HG03025 (cell line): ENCODE results near the gene TMUB1.

Experiments
- ATAC-seq: cut with Tn5 transposase; IDR thresholded peaks from one replicate; pipeline ENCODE4 v1.9.1; 2021; ENCODE audit warnings: mild to moderate bottlenecking, moderate library complexity; ENCODE audit not compliant: unreplicated experiment, low FRiP score

TMUB1 gene

GRCh38 chr7:151035902-151036301, 47.4 kb downstream of the TMUB1 start:
- no peak for ATAC-seq

- ATAC-seq = no peak
Observed at GRCh38 chr7:151035026-151035717, 48.1 kb downstream of the TMUB1 start.

- no peak for ATAC-seq
Observed at GRCh38 chr7:151034312-151035025, 48.8 kb downstream of the TMUB1 start.

- ATAC-seq = no peak
Observed at GRCh38 chr7:151033864-151034249, 49.4 kb downstream of the TMUB1 start.

- no peak for ATAC-seq
Observed at GRCh38 chr7:151032936-151033863, 50.1 kb downstream of the TMUB1 start.
